ENCODE results near the gene HIVEP3. TPM values are rescaled to one million over a fixed set of nuclear protein-coding genes. Genes with fewer than 3 reads are reported as not detected.

HIVEP3 gene
- total RNA-seq, 2 donors from 2014 or later, result 13.3 to 25.0 TPM

DNA sequence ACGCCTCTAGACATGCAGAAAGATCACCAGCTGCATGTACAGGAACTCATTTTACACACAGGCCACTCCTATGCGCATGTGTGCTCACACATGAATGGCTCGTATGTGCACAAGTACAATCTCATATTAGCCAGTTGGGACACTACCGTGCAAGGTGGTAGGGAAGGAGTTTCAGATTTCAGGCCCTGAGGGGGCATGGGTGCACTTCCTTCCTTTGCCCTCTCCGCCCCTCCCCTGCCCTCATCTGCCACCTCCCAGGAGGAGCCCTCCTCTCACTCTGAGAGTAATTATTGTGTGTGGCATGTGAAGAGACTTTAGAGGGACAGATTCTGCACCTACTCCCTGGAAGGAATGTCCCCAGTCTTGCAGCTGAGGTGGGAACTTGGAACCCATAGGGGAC, 449.0 kb downstream of the HIVEP3 start:
- ATAC-seq, result no peak
- H3K36me3 Mint-ChIP-seq, result no peaks in the 10 kb centered on the region
- no peak for DNase-seq (ENCODE audit: low spot score in 2 of 2)

DNA sequence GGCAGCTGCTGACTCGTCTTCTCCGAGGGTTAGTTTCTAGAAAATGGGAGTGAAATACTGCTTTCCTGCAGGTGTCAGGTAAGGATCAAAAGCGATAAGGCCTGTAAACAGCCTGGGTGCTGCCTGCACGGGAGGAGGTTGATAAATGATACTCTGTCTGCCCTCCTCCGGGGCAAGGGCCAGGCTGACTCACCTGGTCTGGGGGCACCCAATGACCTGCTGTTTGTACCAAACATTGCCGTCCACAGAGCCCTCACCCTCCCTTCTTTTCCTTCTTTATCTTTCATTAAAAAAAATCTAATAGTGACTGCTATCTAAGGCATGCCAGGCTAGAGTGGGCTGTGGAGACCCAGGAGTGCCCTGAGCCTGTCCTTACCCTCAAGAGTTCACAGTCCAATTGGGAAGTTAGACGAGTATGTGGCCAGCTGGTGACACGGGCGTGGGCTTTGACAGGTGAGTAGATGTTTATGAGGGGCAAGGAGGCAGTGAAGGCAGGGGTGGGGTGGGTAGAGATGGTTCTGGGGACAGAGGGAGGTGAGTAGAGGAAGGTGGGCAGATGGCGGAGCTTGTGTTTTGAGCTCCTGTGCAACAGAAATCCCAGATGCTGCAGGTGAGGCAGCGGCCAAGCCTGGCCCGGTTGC, 450.5 kb downstream of the HIVEP3 start:
- DNase-seq (ENCODE audit: low spot score in 2 of 2) (no peak), ATAC-seq (no peak)
- H3K9me3 Mint-ChIP-seq, result no peaks in the 10 kb centered on the region
- no peak overlapping the region for H3K27ac Mint-ChIP-seq
- no peaks in the 10 kb centered on the region for H3K36me3 Mint-ChIP-seq

More for the DNA sequence above, 449.0 kb downstream of the HIVEP3 start:
- Mint-ChIP-seq H3K9me3 (no peaks in the 10 kb centered on the region), H3K27ac (no peak overlapping the region)

DNA sequence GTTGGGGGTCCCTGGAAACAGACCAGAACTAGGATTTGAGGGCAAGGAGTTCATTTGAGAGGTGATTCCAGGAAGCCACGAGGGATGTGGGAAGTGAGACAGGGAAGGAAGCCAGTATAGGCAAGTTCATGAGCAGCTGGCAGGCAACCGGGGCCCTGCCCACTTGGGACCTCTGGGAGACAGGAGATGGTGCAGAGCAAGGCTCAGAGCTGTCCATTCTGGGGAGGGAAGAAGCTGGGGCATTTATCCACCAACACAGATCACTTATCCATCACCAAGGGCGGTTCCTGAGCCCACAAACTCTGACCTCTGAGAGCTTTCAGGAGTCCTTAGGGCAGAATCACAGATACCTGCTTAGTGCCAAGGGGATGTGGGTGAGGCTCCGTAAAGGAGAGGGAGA, 451.0 kb downstream of the HIVEP3 start:
- H3K27ac Mint-ChIP-seq, result peak overlapping the region in 1 of 2 donors; percentile 44
- no peaks in the 10 kb centered on the region for H3K36me3 Mint-ChIP-seq
- no peaks in the 10 kb centered on the region for H3K9me3 Mint-ChIP-seq
- no peak for ATAC-seq
- DNase-seq (ENCODE audit: low spot score in 2 of 2), result no peak

DNA sequence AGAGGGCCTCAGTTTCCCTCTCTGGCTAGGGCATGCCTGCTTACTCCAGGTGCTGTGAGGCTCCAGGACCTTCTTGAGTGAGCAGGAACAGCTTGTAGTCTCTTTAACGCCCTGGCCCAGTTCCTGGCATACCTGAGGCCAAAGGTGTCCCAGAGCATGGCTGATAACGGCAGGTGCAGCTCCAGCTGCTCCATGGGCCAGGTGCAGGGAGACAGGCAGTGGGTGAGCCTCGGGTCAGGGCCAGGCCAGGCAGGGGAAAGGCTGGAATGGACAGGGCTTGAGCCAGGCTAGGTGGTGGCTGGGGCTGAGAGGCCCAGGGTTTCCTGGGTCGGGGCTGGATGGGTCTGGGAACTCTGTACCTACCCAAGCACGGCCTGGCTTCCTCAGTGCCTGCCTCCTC, 452.6 kb downstream of the HIVEP3 start:
- Mint-ChIP-seq H3K36me3 (no peaks in the 10 kb centered on the region), H3K27ac (no peak overlapping the region), H3K9me3 (no peaks in the 10 kb centered on the region)
- no peak for ATAC-seq
- DNase-seq (ENCODE audit: low spot score in 2 of 2), result no peak

DNA sequence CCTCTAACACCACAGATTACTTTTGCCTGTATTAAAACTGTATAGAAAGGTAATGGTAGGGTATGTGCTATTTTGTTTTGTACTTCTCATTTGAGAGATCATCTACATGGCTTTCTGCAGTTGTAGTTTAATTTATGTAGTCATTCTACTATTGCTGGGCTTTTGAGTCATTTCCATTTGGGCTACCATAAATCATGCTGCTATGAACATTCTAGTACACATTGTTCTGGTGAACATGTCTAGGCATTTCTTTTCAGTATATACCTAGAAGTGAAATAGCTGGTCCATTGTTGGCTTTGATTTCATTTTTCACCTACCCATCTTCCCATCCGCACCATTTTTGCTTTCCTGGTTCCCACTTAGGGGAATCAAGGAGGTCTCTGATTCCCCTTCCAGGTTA, 453.0 kb downstream of the HIVEP3 start:
- H3K27ac Mint-ChIP-seq, result no peak overlapping the region
- DNase-seq (ENCODE audit: low spot score in 2 of 2) (no peak), ATAC-seq (no peak)
- no peaks in the 10 kb centered on the region for H3K36me3 Mint-ChIP-seq
- H3K9me3 Mint-ChIP-seq, result no peaks in the 10 kb centered on the region

DNA sequence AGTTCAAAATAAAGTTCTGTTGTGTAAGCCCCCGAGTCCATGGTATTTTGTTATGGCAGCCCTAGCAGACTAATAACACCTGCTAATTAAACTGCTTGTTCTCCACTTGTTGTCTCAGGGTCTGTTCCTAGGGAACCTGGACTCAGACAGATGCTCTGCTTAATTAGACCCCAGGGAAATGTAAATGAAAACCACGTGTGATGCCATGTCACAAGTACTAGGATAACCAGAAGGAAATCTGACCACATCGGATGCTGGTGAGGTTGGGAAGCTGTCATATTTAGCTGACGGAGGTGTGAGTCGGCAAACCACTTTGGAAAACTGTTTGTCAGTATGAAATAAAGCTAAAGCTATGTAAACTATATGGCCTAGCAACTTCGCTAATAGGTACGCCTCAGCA, 453.8 kb downstream of the HIVEP3 start:
- no peak for DNase-seq (ENCODE audit: low spot score in 2 of 2)
- Mint-ChIP-seq H3K9me3 (no peaks in the 10 kb centered on the region), H3K36me3 (no peaks in the 10 kb centered on the region), H3K27ac (no peak overlapping the region)
- no peak for ATAC-seq

DNA sequence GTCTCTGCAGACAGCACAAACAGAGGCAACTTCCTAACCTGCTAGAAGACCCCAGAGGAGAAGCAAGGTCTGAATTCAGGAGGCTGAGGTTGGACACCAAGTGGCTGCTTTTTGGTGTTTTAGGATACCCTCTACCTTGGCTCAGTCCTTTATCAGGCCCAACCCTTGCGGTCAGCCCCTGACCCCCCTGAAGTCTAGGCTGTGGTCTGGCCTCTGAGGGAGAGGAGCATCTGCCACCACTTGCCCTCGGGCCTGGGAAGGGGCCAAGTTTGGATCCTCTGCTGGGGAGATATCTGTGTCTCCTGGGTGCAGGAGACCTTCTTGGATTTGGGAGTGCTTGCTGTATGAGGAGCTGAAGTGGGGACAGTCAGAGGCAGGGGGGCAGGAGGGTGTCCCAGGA, 455.2 kb downstream of the HIVEP3 start:
- Mint-ChIP-seq H3K27ac (no peak overlapping the region), H3K36me3 (no peaks in the 10 kb centered on the region), H3K9me3 (no peaks in the 10 kb centered on the region)
- DNase-seq (ENCODE audit: low spot score in 2 of 2), result no peak
- no peak for ATAC-seq

DNA sequence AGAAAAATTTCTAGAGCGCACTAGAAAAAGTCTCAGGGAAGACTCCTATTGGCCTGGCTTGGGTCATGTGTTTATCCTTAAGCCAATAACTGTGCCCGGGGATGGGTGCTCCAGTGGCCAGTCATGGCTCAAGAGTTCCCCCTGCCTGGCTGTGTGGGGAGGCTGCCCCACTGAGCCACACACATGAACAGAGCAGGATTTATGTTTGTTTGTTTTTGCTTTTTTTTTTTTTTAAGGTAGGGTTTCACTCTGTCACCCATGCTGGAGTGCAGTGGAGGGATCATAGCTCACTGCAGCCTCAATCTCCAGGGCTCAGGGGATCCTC, 456.1 kb downstream of the HIVEP3 start:
- no peaks in the 10 kb centered on the region for H3K9me3 Mint-ChIP-seq
- no peaks in the 10 kb centered on the region for H3K36me3 Mint-ChIP-seq
- H3K27ac Mint-ChIP-seq, result no peak overlapping the region
- ATAC-seq, result no peak
- no peak for DNase-seq (ENCODE audit: low spot score in 2 of 2)

DNA sequence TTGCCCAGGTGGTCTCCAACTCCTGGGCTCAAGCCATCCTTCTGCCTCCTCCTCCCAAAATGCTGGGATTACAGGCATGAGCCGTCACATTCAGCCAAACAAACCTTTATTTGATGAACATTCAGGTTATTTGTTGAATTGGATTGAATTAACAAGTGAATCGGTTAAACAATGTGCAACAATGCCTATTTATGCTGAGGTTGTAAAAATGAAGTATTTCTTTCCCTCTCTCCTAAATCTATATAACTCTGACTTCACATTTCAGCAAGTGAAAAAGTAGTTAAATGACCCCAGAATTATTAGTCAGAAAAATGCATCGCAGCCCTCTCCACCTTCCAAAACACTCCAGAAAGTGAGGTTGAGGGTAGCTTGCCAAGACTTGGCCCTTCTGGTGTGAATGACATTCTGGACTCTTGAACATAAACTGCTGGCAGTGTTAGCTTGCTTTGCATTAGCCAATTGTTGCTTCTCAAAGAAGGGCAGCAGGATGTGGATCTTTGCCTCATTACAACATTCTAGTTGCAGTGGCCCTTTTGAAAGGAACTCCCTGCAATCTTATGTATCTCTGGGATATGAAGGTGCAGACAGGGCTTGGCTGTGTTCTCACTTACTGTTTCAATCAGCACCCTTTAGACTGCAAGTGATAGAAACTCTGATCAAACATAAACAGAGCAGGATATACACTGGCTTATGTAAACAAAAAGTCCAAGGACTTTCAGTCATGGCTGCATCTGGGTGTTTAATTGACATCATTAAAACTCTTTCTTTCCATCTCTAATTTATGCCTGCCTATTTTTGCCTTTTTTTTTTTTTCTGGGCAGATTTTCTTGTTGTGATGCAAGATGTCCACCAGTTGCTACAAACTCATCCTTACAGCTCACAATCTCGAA, 456.7 kb downstream of the HIVEP3 start:
- ATAC-seq (no peak), DNase-seq (ENCODE audit: low spot score in 2 of 2) (no peak)
- H3K36me3 Mint-ChIP-seq, result no peaks in the 10 kb centered on the region
- H3K27ac Mint-ChIP-seq, result no peak overlapping the region
- no peaks in the 10 kb centered on the region for H3K9me3 Mint-ChIP-seq

DNA sequence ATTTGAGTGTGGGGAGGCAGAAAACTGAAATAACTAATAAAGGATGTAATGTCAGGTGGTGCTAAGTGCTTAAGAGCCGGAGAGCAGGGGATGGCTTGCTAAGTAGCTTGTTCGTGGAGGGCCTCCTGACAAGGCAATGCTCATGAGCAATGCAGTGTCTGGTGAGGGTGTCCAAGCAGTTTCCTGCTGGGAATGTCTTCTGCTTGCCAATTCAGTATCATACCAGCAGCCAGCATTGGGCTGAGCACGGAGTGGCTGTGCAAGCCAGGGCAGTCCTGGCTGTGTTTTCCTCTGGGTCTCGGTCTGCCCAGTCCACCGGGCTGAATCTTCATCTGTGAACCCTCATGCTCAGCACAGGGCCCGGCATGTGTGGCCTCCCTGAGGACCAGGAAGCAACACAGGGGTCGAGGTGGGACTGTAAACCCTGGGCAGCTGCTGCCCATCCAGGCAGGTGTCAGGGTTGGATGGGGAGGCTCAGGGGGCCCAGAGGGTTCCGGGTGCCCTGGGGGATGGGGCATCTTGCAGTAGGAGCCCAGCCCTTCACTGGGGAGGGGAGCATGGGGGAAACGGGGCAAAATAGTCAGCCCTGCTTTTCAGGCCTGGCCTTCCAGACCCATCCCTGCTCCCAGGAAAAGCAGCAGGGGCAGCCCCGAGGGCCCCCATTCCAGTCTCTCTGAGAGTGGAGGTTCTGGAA, 461.7 kb downstream of the HIVEP3 start:
- no peaks in the 10 kb centered on the region for H3K9me3 Mint-ChIP-seq
- DNase-seq (ENCODE audit: low spot score in 2 of 2) (no peak), ATAC-seq (no peak)
- H3K27ac Mint-ChIP-seq, result no peak overlapping the region
- no peaks in the 10 kb centered on the region for H3K36me3 Mint-ChIP-seq

Other genes with a start within 250 kb of the HIVEP3 start
- gene GUCA2B, start 234.5 kb upstream of the HIVEP3 start, total RNA-seq, result not detected
- gene GUCA2A, start 245.8 kb upstream of the HIVEP3 start, total RNA-seq, result not detected